HepG2 (cell line): ENCODE data around the gene PLCL1. TPM values are rescaled to one million over a fixed set of nuclear protein-coding genes. Genes with fewer than 3 reads are reported as not detected.

Source experiments
- ATF2 ChIP-seq: sonication (generic); formaldehyde crosslinking; IDR thresholded peaks from 2 replicates; pipeline ENCODE4 v1.4.0; 2020; ENCODE audit warnings: missing genetic modification reagents
- CBX5 ChIP-seq: sonication (generic); formaldehyde crosslinking; IDR thresholded peaks from 2 replicates; pipeline ENCODE4 v1.4.0; 2020; ENCODE audit warnings: missing genetic modification reagents, borderline replicate concordance
- CENPT ChIP-seq: sonication (generic); formaldehyde crosslinking; IDR thresholded peaks from 2 replicates; pipeline ENCODE4 v1.8.0; 2022; ENCODE audit warnings: low read depth, mild to moderate bottlenecking, moderate library complexity, missing genetic modification reagents
- DMTF1 ChIP-seq: sonication (generic); formaldehyde crosslinking; IDR thresholded peaks from 2 replicates; pipeline ENCODE4 v1.4.0; 2020; ENCODE audit warnings: mild to moderate bottlenecking, missing genetic modification reagents
- JUND ChIP-seq: sonication (generic); formaldehyde crosslinking; IDR thresholded peaks from 2 replicates; pipeline ENCODE4 v1.8.0; 2022; ENCODE audit warnings: mild to moderate bottlenecking, missing genetic modification reagents
- MAX ChIP-seq: IDR thresholded peaks from 2 replicates; pipeline ENCODE4 v1.6.1; 2012; ENCODE audit warnings: inconsistent platforms
- MXD1 ChIP-seq: sonication (generic); formaldehyde crosslinking; IDR thresholded peaks from 2 replicates; pipeline ENCODE4 v1.4.0; 2020; ENCODE audit warnings: mild to moderate bottlenecking, missing genetic modification reagents
- MYPOP ChIP-seq: sonication (generic); formaldehyde crosslinking; IDR thresholded peaks from 2 replicates; pipeline ENCODE4 v1.8.1; 2023; ENCODE audit warnings: mild to moderate bottlenecking, moderate library complexity, missing genetic modification reagents
- PBX3 ChIP-seq: sonication (generic); formaldehyde crosslinking; IDR thresholded peaks from 2 replicates; pipeline ENCODE4 v1.8.1; 2023; ENCODE audit warnings: missing genetic modification reagents, inconsistent platforms, borderline replicate concordance
- TRIM24 ChIP-seq: sonication (generic); formaldehyde crosslinking; IDR thresholded peaks from 2 replicates; pipeline ENCODE4 v1.8.0; 2022; ENCODE audit warnings: mild to moderate bottlenecking, missing genetic modification reagents
- YEATS4 ChIP-seq: sonication (generic); formaldehyde crosslinking; IDR thresholded peaks from 2 replicates; pipeline ENCODE4 v1.4.0; 2020; ENCODE audit warnings: missing genetic modification reagents, borderline replicate concordance
- ZNF274 ChIP-seq: sonication (generic); formaldehyde crosslinking; IDR thresholded peaks from 2 replicates; pipeline ENCODE4 v1.5.1; 2020; ENCODE audit warnings: mild to moderate bottlenecking, missing genetic modification reagents
- ZNF318 ChIP-seq: sonication (generic); formaldehyde crosslinking; IDR thresholded peaks from 2 replicates; pipeline ENCODE4 v1.4.0; 2020; ENCODE audit warnings: mild to moderate bottlenecking, missing genetic modification reagents
- polyA plus RNA-seq, 8 experiments: library from polyadenylated mRNA; depleted of rRNA in 3 of 8; stranded (reverse) in 7 of 8; unstranded in 1 of 8; fragments of >200 nt; fragmentation: Illumina TruSeq in 4 of 8; extraction: Trizol in 4 of 8; gene quantifications; 2 replicates each; pipeline versions ENCODE4 v1.2.1 to v1.2.3, GENCODE V29; 2011 to 2016; ENCODE audit warnings: low read depth in 4 of 8, missing spikeins in 1 of 8, mixed read lengths in 1 of 8; ENCODE audit not compliant: insufficient read depth in 1 of 8
- total RNA-seq, 5 experiments: library from RNA; depleted of rRNA; stranded (reverse); fragments of >200 nt; fragmentation: Illumina TruSeq; extraction: Trizol; gene quantifications; 2 replicates each; pipeline ENCODE4 v1.2.3, GENCODE V29; 2016; ENCODE audit warnings: low read depth in 1 of 5

Gene PLCL1
- total and polyA plus RNA-seq, 2 of the 13 experiments (the other 11 are each of a cell fraction or from before 2014, with no cell fraction given) = not detected

- TF ChIP-seq CENPT = no peak
- TF ChIP-seq ZNF318 (CRISPR knock-in tag) = no peak
- TF ChIP-seq ZNF274 (CRISPR knock-in tag) = no peak
- TF ChIP-seq TRIM24 = no peak
- TF ChIP-seq ATF2 = no peak
- peak; percentile 27; the same call in 1 of the 2 replicates for TF ChIP-seq MXD1 (CRISPR knock-in tag)
- TF ChIP-seq PBX3 (CRISPR knock-in tag) = peak; percentile 92; the same call in 1 of the 2 replicates
- no peak for TF ChIP-seq CBX5
- TF ChIP-seq MYPOP = peak; percentile 86; the same call in 1 of the 2 replicates
- TF ChIP-seq DMTF1 (CRISPR knock-in tag) = no peak
- TF ChIP-seq YEATS4 (CRISPR knock-in tag) = peak; percentile 48
- peak; percentile 67 for TF ChIP-seq MAX
- TF ChIP-seq JUND (CRISPR knock-in tag) = no peak
Measured at GRCh38 chr2:197804049-197804757, at the start of gene PLCL1 (continued).
